Stimulated activated naive CD8-positive, alpha-beta T cell treated with anti-CD3 and anti-CD28 coated beads, Interleukin-15, amount 100 ng/mL, for 72 hours (primary cell): ENCODE data around the gene SDSL.
A peak's percentile ranks its signal among the peaks of the same experiment; 100 is the strongest.

Source experiments
- ATAC-seq: fragments of 150-1000 bp; cut with Tn5 transposase; 2 replicates; pipeline ENCODE4 v1.10.0; 2021; ENCODE audit warnings: mild to moderate bottlenecking, moderate library complexity
- DNase-seq, 2 donors: peaks; one replicate each; pipeline ENCODE4 v3.0.0; 2021 to 2022
- H3K27ac Mint-ChIP-seq, 2 donors: one replicate each; pipeline ENCODE4 v1.8.0; 2022; ENCODE audit warnings: mild to moderate bottlenecking in 2 of 2, mixed read lengths in 2 of 2, moderate library complexity in 2 of 2
- H3K27me3 Mint-ChIP-seq: one replicate; pipeline ENCODE4 v1.8.0; 2022; ENCODE audit warnings: mixed read lengths
- H3K4me1 Mint-ChIP-seq: one replicate; pipeline ENCODE4 v1.8.0; 2022; ENCODE audit warnings: mild to moderate bottlenecking, mixed read lengths
- H3K4me3 Mint-ChIP-seq, 2 donors: one replicate each; pipeline ENCODE4 v1.8.0; 2022; ENCODE audit warnings: mild to moderate bottlenecking in 2 of 2, mixed read lengths in 2 of 2, moderate library complexity in 1 of 2
- H3K9me3 Mint-ChIP-seq, 2 donors: one replicate each; pipeline ENCODE4 v1.8.0; 2022; ENCODE audit warnings: mixed read lengths in 2 of 2

The SDSL gene

GRCh38 chr12:113445544-113446171 lies 23.5 kb downstream of the SDSL start:
- peaks cover 0 to 8% of the 10 kb centered on the region in 2 donors for H3K9me3 Mint-ChIP-seq
- ATAC-seq (peak; percentile 66), DNase-seq (no peak)
- no peak overlapping the region for H3K4me3 Mint-ChIP-seq
- peaks cover 42% of the 10 kb centered on the region for H3K27me3 Mint-ChIP-seq
- H3K27ac Mint-ChIP-seq, result peak overlapping the region in 1 of 2 donors; percentile 28
- no peaks in the 10 kb centered on the region for H3K4me1 Mint-ChIP-seq

DNA sequence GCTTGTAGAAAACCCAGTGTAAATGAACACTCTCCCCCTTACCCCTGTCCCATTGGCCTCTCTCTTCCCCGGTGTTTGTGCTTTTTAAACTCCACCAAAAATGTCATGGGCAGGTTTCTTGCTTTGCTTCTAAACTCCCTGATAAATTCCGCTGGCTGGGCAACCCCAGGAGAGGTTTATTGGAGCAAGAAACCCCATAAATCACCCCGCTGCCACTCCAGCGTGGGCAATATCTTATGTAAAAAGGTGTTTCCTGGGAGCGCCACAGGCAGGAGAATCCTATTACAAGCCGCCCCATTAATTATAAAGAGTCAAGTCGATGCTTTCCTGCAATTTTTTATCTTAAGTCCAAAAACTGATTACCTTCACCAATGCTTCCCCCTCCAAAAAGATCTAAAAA lies 26.7 kb downstream of the SDSL start:
- no peaks in the 10 kb centered on the region for H3K4me1 Mint-ChIP-seq
- peaks cover 42% of the 10 kb centered on the region for H3K27me3 Mint-ChIP-seq
- H3K27ac Mint-ChIP-seq, result no peak overlapping the region
- no peak overlapping the region for H3K4me3 Mint-ChIP-seq
- H3K9me3 Mint-ChIP-seq, result peaks cover 0 to 8% of the 10 kb centered on the region in 2 donors
- DNase-seq (no peak), ATAC-seq (no peak)

GRCh38 chr12:113449299-113449698 lies 27.1 kb downstream of the SDSL start:
- Mint-ChIP-seq H3K9me3 (peaks cover 0 to 8% of the 10 kb centered on the region in 2 donors), H3K27me3 (peaks cover 42% of the 10 kb centered on the region), H3K4me3 (no peak overlapping the region), H3K27ac (no peak overlapping the region), H3K4me1 (no peaks in the 10 kb centered on the region)
- DNase-seq (no peak), ATAC-seq (no peak)

GRCh38 chr12:113449839-113450238 lies 27.7 kb downstream of the SDSL start:
- no peak overlapping the region for H3K4me3 Mint-ChIP-seq
- peaks cover 42% of the 10 kb centered on the region for H3K27me3 Mint-ChIP-seq
- DNase-seq, result no peak
- no peak for ATAC-seq
- peaks cover 0 to 8% of the 10 kb centered on the region in 2 donors for H3K9me3 Mint-ChIP-seq
- no peak overlapping the region for H3K27ac Mint-ChIP-seq
- H3K4me1 Mint-ChIP-seq, result no peaks in the 10 kb centered on the region

DNA sequence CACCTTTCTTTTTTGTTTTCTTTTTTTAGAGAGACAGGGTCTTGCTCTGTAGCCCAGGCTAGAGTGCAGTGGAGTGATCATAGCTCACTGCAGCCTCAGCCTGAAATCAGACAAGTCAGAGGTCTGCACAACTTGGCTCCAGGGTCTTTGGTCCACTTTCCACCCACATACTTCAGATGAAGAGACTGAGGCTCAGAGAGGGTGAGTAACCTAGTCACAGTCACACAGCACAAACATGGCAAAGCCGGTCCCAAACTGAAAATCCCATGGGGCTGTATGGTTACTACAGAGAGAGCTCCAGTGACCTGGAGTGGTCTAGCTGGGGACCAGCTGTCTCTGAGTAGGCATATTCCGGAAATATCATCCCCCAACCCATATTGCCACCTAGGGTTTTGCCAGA lies 30.3 kb downstream of the SDSL start:
- Mint-ChIP-seq H3K27me3 (peaks cover 35% of the 10 kb centered on the region), H3K27ac (no peak overlapping the region), H3K9me3 (no peaks in the 10 kb centered on the region), H3K4me3 (no peak overlapping the region), H3K4me1 (no peaks in the 10 kb centered on the region)
- no peak for DNase-seq
- no peak for ATAC-seq

DNA sequence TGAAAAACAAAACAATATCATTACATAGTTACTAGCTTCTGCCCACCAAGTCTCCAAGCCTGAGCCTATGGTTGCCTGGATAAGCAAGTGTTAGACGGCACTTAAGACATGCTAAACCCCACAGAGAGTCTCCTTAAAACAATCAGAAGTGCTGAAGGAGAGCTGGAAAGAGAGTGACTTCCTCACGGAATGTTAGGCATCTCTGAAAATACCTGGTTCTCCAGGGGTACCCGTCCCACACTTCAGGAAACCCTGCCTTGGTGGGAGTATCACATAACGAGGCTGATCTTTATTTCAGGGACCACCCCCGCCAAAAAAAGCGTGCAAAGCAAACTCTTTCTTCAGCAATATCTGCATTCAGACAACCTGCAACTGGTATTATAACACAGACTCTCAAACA lies 31.1 kb downstream of the SDSL start:
- peaks cover 35% of the 10 kb centered on the region for H3K27me3 Mint-ChIP-seq
- no peak for ATAC-seq
- no peak overlapping the region for H3K27ac Mint-ChIP-seq
- H3K4me3 Mint-ChIP-seq, result no peak overlapping the region
- H3K4me1 Mint-ChIP-seq, result no peaks in the 10 kb centered on the region
- no peak for DNase-seq
- H3K9me3 Mint-ChIP-seq, result no peaks in the 10 kb centered on the region

DNA sequence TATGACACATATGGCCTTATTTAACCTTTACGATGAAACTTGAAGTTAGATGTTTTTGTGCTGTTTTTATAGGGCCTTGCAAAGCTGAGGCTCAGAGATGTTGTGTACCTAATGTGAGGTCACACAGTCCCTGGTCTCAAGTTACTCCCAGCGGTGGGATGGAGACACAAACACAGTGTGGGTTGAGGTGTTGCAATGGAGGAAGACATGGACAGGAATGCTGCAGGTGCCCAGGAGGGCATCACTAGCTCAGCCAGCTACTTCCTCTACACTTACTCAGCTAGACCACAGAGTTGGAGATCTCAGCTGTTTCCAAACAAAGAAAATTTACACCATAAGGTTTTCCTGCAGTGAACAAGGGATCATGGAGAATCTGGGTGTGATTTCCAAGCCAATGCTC lies 34.0 kb downstream of the SDSL start:
- H3K4me1 Mint-ChIP-seq, result no peaks in the 10 kb centered on the region
- no peak for DNase-seq
- no peaks in the 10 kb centered on the region for H3K9me3 Mint-ChIP-seq
- peaks cover 53% of the 10 kb centered on the region for H3K27me3 Mint-ChIP-seq
- no peak for ATAC-seq
- no peak overlapping the region for H3K27ac Mint-ChIP-seq
- H3K4me3 Mint-ChIP-seq, result no peak overlapping the region

DNA sequence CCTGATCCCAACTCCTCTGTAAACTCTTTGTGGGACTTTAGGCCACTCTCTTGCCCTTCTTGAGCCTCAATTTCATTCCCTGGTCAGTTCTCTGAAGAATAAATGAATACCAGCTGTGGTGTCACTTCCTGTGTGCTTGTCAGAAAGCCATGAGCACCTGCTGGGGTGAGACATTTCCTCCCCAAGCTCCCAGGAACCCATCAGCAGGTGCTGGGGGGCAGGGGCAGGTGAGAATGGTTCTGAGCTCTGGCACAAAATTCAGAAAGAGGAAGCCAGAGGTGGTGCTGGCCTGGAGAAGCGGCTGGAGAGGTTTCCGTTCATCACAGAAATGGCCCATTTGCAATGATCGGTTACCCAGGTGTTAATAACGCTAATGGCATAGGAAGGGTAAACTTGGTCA lies 34.6 kb downstream of the SDSL start:
- H3K9me3 Mint-ChIP-seq, result no peaks in the 10 kb centered on the region
- H3K27ac Mint-ChIP-seq, result no peak overlapping the region
- peaks cover 59% of the 10 kb centered on the region for H3K27me3 Mint-ChIP-seq
- ATAC-seq (no peak), DNase-seq (no peak)
- no peak overlapping the region for H3K4me3 Mint-ChIP-seq
- no peaks in the 10 kb centered on the region for H3K4me1 Mint-ChIP-seq

GRCh38 chr12:113457185-113457584 lies 35.0 kb downstream of the SDSL start:
- no peak for DNase-seq
- H3K27me3 Mint-ChIP-seq, result peaks cover 60% of the 10 kb centered on the region
- H3K4me1 Mint-ChIP-seq, result peaks cover under 1% of the 10 kb centered on the region
- H3K4me3 Mint-ChIP-seq, result no peak overlapping the region
- H3K27ac Mint-ChIP-seq, result no peak overlapping the region
- ATAC-seq, result no peak
- H3K9me3 Mint-ChIP-seq, result no peaks in the 10 kb centered on the region

- Mint-ChIP-seq H3K27me3 (peaks cover 66% of the 10 kb centered on the region), H3K27ac (no peak overlapping the region), H3K4me1 (peaks cover 6% of the 10 kb centered on the region), H3K4me3 (no peak overlapping the region), H3K9me3 (no peaks in the 10 kb centered on the region)
- ATAC-seq (no peak), DNase-seq (no peak)
Measured at GRCh38 chr12:113457710-113458109, 35.5 kb downstream of the SDSL start.

- ATAC-seq, result no peak
- H3K27me3 Mint-ChIP-seq, result peaks cover 88% of the 10 kb centered on the region
- no peak overlapping the region for H3K27ac Mint-ChIP-seq
- no peaks in the 10 kb centered on the region for H3K9me3 Mint-ChIP-seq
- peaks cover 20% of the 10 kb centered on the region for H3K4me1 Mint-ChIP-seq
- no peak for DNase-seq
- H3K4me3 Mint-ChIP-seq, result no peak overlapping the region
Measured at GRCh38 chr12:113459981-113460380, 37.8 kb downstream of the SDSL start.

- Mint-ChIP-seq H3K27me3 (peaks cover 95% of the 10 kb centered on the region), H3K9me3 (no peaks in the 10 kb centered on the region), H3K4me3 (no peak overlapping the region), H3K27ac (no peak overlapping the region), H3K4me1 (peaks cover 20% of the 10 kb centered on the region)
- DNase-seq, result no peak
- no peak for ATAC-seq
Measured at GRCh38 chr12:113461666-113462065, 39.5 kb downstream of the SDSL start.

DNA sequence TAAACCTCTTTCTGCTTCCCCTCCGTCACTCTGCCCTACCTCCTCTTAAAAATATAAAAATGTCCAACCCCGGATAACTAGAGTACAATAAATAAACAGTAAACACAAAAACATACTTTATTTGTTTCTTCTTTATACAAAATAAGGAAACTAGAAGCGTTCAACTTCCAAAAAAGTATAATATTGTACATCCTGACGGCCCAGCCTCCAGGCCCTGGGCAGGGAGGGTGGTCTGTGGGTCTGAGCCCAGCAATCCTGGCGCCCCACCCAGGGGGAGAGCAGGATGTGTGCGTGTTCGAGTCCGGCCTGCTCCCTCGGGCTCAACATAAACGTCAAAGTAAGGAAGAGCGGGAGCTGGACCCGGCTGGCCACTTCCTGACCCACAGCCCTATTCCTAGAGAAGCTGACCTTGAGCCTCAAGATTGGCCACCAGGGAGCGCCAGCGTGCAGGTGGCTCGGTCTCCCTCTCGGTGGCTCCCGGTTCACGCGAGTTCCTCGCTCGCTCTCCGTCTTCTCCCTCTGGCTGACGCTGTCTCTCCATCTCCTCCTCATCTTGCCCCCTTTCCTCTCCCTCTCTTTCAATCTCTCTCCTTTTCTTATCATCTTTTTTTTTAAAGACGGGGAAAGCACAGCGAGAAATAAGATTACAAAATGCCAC lies 40.1 kb downstream of the SDSL start:
- peak overlapping the region in 1 of 2 donors; percentile 36 for H3K27ac Mint-ChIP-seq
- peak; percentile 65 for ATAC-seq

DNA sequence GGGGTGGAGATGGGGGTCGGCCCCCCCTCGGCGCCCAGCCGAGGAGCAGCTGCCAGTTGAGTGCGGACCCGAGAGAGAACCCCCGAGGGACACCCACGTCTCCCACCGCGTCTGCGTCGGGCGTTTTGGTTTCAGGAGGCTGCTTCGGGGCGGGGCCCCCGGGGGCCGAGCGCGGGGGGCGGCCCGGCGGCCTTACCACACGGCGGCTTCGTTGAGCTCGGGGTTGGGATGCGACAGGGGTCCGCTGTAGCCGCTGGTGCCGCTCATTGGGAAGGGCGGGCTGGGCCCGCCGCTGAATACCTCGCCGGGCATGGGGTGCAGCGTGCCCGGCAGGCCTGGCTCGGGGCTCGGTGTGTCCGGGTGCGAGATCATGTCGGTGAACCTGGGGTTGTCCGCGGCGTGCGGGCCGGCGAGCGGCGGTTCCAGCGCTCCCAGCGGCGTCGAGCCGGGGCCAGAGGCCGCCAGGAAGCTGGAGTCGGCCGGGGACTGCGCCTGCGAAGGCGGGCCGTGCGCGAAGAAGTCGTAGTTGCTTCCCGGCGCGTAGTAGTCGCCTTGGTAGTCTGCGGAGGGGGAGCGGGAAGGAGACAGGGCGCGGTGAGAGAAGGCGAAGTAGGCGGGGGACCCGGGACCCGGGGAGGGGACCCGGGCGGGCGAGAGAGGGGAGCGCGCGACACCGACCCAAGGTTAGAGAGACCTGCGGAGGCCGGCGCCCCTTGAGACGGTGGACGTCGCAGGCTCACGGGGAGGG lies 41.0 kb downstream of the SDSL start:
- peaks cover 95% of the 10 kb centered on the region for H3K27me3 Mint-ChIP-seq
- ATAC-seq, result no peak
- H3K27ac Mint-ChIP-seq, result no peak overlapping the region
- H3K9me3 Mint-ChIP-seq, result no peaks in the 10 kb centered on the region
- peaks cover 27% of the 10 kb centered on the region for H3K4me1 Mint-ChIP-seq
- peak in 1 of 2 donors; percentile 15 for DNase-seq
- H3K4me3 Mint-ChIP-seq, result peak overlapping the region; percentile 56 to 80

More for the DNA sequence above, 40.1 kb downstream of the SDSL start:
- Mint-ChIP-seq H3K9me3 (no peaks in the 10 kb centered on the region), H3K4me3 (peak overlapping the region; percentile 65 to 82), H3K4me1 (peaks cover 20% of the 10 kb centered on the region), H3K27me3 (peaks cover 95% of the 10 kb centered on the region)
- DNase-seq, result peak; percentile 72

DNA sequence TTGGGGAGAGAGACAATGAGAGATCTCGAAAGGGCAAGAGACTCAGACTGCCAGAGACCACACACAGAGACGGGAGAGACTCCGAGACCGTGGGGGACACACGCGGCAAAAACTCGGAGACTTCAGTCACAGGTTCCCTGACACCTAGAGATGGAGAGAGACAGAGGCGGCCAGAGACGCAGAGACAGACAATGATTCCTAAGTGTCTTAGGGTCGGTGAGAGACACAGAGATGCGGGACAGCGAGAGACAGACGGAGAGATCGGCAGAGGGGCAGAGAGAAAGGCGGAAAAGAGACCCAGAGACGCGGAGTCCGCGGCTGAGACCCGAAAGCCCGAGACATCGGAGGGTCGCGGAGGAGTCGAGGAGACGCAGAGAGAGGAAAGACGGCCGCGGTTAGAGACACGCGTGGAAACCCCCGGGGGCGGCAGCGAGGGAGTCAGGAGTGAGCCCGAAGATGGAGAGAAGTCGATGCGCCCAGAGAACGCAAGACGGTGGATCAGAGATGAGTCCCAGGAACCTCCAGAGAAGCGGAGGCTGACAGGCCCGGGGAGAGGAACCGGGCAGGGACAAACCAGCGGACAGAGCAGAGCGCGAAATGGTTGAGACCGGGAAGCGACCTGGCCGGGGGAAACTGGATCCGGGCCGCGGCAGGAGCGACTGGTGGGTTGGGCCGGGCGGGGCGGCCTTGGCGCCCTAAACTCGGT lies 41.7 kb downstream of the SDSL start:
- no peaks in the 10 kb centered on the region for H3K9me3 Mint-ChIP-seq
- peak overlapping the region; percentile 56 to 80 for H3K4me3 Mint-ChIP-seq
- peak overlapping the region in 1 of 2 donors; percentile 8 for H3K27ac Mint-ChIP-seq
- peaks cover 27% of the 10 kb centered on the region for H3K4me1 Mint-ChIP-seq
- H3K27me3 Mint-ChIP-seq, result peaks cover 95% of the 10 kb centered on the region
- ATAC-seq, result no peak
- peak in 1 of 2 donors; percentile 9 for DNase-seq

GRCh38 chr12:113464452-113464775 lies 42.2 kb downstream of the SDSL start:
- no peak for ATAC-seq
- Mint-ChIP-seq H3K4me3 (peak overlapping the region in 1 of 2 donors; percentile 3), H3K4me1 (peaks cover 27% of the 10 kb centered on the region), H3K27me3 (peaks cover 95% of the 10 kb centered on the region), H3K9me3 (no peaks in the 10 kb centered on the region), H3K27ac (no peak overlapping the region)
- DNase-seq, result peak in 1 of 2 donors; percentile 4
